ENCODE data around the gene NRSN1.

GRCh38 chr6:24187965-24188577, 62.1 kb downstream of the NRSN1 start:
- no peak for TF ChIP-seq CTCF (conservative IDR thresholded peaks at IDR 0.05; ENCODE audit: low read length)
- TF ChIP-seq EZH2phosphoT487 (IDR thresholded peaks at IDR 0.05; ENCODE audit: borderline replicate concordance, low read depth, low read length) = no peak

Measured in OCI-LY7 (cell line).